Gastrocnemius medialis (tissue), 4 donors: ENCODE data around the gene BACH1. TPM values are rescaled to one million over a fixed set of nuclear protein-coding genes. Genes with fewer than 3 reads are reported as not detected.

Experiments used
- ATAC-seq, 2 donors: fragments of 150-250 bp; one replicate each; pipeline ENCODE4 v1.9.1; 2016
- DNase-seq, 2 donors: peaks; one replicate each; pipeline ENCODE4 v3.0.0-alpha.2; 2019
- H3K27ac ChIP-seq, 4 donors: fragments of 200-600 bp; sonication (generic); 1 replicate in 1 of 4; 2 replicates in 3 of 4; pipeline ENCODE4 v1.5.1; 2016 to 2018; ENCODE audit warnings: mild to moderate bottlenecking in 2 of 4, moderate library complexity in 1 of 4
- H3K27me3 ChIP-seq, 3 donors: fragments of 200-600 bp; sonication (generic) in 2 of 3; 1 replicate in 1 of 3; 2 replicates in 2 of 3; pipeline versions ENCODE4 v1.5.1 to v1.6.0; 2016 to 2019; ENCODE audit warnings: mild to moderate bottlenecking in 1 of 3, moderate library complexity in 1 of 3
- H3K36me3 ChIP-seq, 2 donors: fragments of 200-600 bp; sonication (generic) in 1 of 2; one replicate each; pipeline ENCODE4 v1.5.1; 2017 to 2018
- H3K4me1 ChIP-seq, 2 donors: fragments of 200-600 bp; sonication (generic) in 1 of 2; one replicate each; pipeline ENCODE4 v1.5.1; 2016 to 2017; ENCODE audit warnings: mild to moderate bottlenecking in 2 of 2
- H3K4me3 ChIP-seq, 4 donors: fragments of 200-600 bp; sonication (generic) in 3 of 4; 1 replicate in 1 of 4; 2 replicates in 3 of 4; pipeline ENCODE4 v1.5.1; 2016 to 2019; ENCODE audit warnings: mild to moderate bottlenecking in 2 of 4
- H3K9me3 ChIP-seq, 3 donors: fragments of 200-600 bp; sonication (generic) in 2 of 3; 1 replicate in 1 of 3; 2 replicates in 2 of 3; pipeline ENCODE4 v1.5.1; 2016 to 2019
- CTCF ChIP-seq, 5 experiments: fragments of 450-650 bp in 3 of 5; fragments of 200-600 bp in 2 of 5; sonication (generic) in 2 of 5; IDR thresholded peaks in 4 of 5; conservative IDR thresholded peaks in 1 of 5; 1 replicate in 4 of 5; 2 replicates in 1 of 5; pipeline ENCODE4 v1.5.1; 2016 to 2019; ENCODE audit warnings: antibody characterized with exemption in 5 of 5, mild to moderate bottlenecking in 3 of 5, moderate library complexity in 3 of 5
- POLR2A ChIP-seq, 2 donors: fragments of 450-650 bp; IDR thresholded peaks; one replicate each; pipeline ENCODE4 v1.6.1; 2017; ENCODE audit warnings: antibody characterized with exemption in 2 of 2, mild to moderate bottlenecking in 2 of 2, moderate library complexity in 2 of 2
- in situ Hi-C, 4 donors: fragments of 200-750 bp; cut with MboI; loops; one replicate each; pipeline versions ENCODE4 v1.15.0 to v1.8.0; 2017; ENCODE audit warnings: low sequenced_read_pairs in 4 of 4
- intact Hi-C: fragments of 100-400 bp; cut with DNase I; formaldehyde crosslinking; loops from one replicate; pipeline ENCODE4 v1.15.1; 2023; ENCODE audit warnings: low total_unique reads
- total RNA-seq, 4 donors: library from RNA; depleted of rRNA; stranded (reverse); fragments of >200 nt; gene quantifications; one replicate each; pipeline versions ENCODE4 v1.1.0 to v1.2.3, GENCODE V29; 2016

Gene BACH1
- total RNA-seq, 4 donors from 2014 or later, result 52.4 to 72.7 (median 62.7) TPM

GRCh38 chr21:29378832-29379231 lies 80.1 kb downstream of the BACH1 start:
- H3K4me3 ChIP-seq, result no peak overlapping the region
- H3K36me3 ChIP-seq, result peaks cover 0 to 1% of the 10 kb centered on the region in 2 donors
- H3K4me1 ChIP-seq, result peaks cover 10% of the 10 kb centered on the region in 2 donors
- intact Hi-C loops (no loop called here), in situ Hi-C loops (loop anchor here in 3 of 4 donors (5.0 to 10.0 kb wide), 4 partner anchors 84 to 292 kb away; partner anchors contain the start of gene BACH1 (in 1 of the 3))
- no peaks in the 10 kb centered on the region for H3K9me3 ChIP-seq
- H3K27ac ChIP-seq, result no peak overlapping the region
- ATAC-seq (no peak), DNase-seq (no peak)
- TF ChIP-seq CTCF (IDR thresholded peaks at IDR 0.05 in 4 of 5, conservative IDR thresholded peaks at IDR 0.05 in 1 of 5) (no peak), POLR2A (IDR thresholded peaks at IDR 0.05) (no peak)
- H3K27me3 ChIP-seq, result no peaks in the 10 kb centered on the region

- TF ChIP-seq POLR2A (IDR thresholded peaks at IDR 0.05) (no peak), CTCF (IDR thresholded peaks at IDR 0.05 in 4 of 5, conservative IDR thresholded peaks at IDR 0.05 in 1 of 5) (no peak)
- Histone ChIP-seq H3K4me3 (no peak overlapping the region), H3K27me3 (no peaks in the 10 kb centered on the region), H3K9me3 (no peaks in the 10 kb centered on the region), H3K4me1 (peaks cover 10% of the 10 kb centered on the region in 2 donors), H3K27ac (no peak overlapping the region), H3K36me3 (no peaks in the 10 kb centered on the region)
- in situ Hi-C loops, result loop anchor here in 3 of 4 donors (5.0 to 10.0 kb wide), 4 partner anchors 85 to 292 kb away; partner anchors contain the start of gene BACH1 (in 1 of the 3)
- no peak for ATAC-seq
- no peak for DNase-seq
- intact Hi-C loops, result no loop called here
These were observed 80.9 kb downstream of the BACH1 start for GRCh38 chr21:29379517-29380054.

- ATAC-seq (peak in 1 of 2 donors; percentile 73), DNase-seq (no peak)
- Histone ChIP-seq H3K36me3 (no peaks in the 10 kb centered on the region), H3K27ac (no peak overlapping the region), H3K27me3 (no peaks in the 10 kb centered on the region), H3K9me3 (no peaks in the 10 kb centered on the region), H3K4me1 (peaks cover 10% of the 10 kb centered on the region in 2 donors), H3K4me3 (no peak overlapping the region)
- in situ Hi-C loops, result no loop called here
- intact Hi-C loops, result no loop called here
- no peak for TF ChIP-seq POLR2A (IDR thresholded peaks at IDR 0.05)
- no peak for TF ChIP-seq CTCF (IDR thresholded peaks at IDR 0.05 in 4 of 5, conservative IDR thresholded peaks at IDR 0.05 in 1 of 5)
These were observed 83.4 kb downstream of the BACH1 start for GRCh38 chr21:29382030-29382654.

- no peak for TF ChIP-seq CTCF (IDR thresholded peaks at IDR 0.05 in 4 of 5, conservative IDR thresholded peaks at IDR 0.05 in 1 of 5)
- TF ChIP-seq POLR2A (IDR thresholded peaks at IDR 0.05), result no peak
- Histone ChIP-seq H3K36me3 (peaks cover 0 to 7% of the 10 kb centered on the region in 2 donors), H3K27ac (no peak overlapping the region), H3K4me3 (no peak overlapping the region), H3K4me1 (peaks cover 10% of the 10 kb centered on the region in 2 donors), H3K9me3 (no peaks in the 10 kb centered on the region), H3K27me3 (no peaks in the 10 kb centered on the region)
- ATAC-seq, result no peak
- intact Hi-C loops, result no loop called here
- DNase-seq, result no peak
- in situ Hi-C loops, result no loop called here
These were observed 86.1 kb downstream of the BACH1 start for GRCh38 chr21:29384683-29385359.
